ENCODE results near the gene ROBO1. TPM values are rescaled to one million over a fixed set of nuclear protein-coding genes. Genes with fewer than 3 reads are reported as not detected.

The ROBO1 gene
- total and polyA plus RNA-seq, 2 of the 13 experiments (the other 11 are each of a cell fraction or from before 2014, with no cell fraction given), result 52.2 to 71.0 TPM

- ChIA-PET POLR2A (no interaction called here), CTCF (ENCODE audit: low intra/inter-chr PET ratio, low total read pairs) (no interaction called here)
- intact Hi-C loops (cut with micrococcal nuclease; ENCODE audit: unreplicated experiment) (no loop called here), in situ Hi-C loops (cut with HindIII; ENCODE audit: extremely low pct_ligation_motif_present, low pct_unique_long_range_greater_than_20kb) (no loop called here)
- H4K20me1 ChIP-seq (ENCODE audit: insufficient read depth, low read length), result no peaks in the 10 kb centered on the region
- H3K4me2 ChIP-seq (ENCODE audit: low read depth, low read length), result no peak overlapping the region
- DNase-seq (ENCODE audit: low spot score) (no peak), ATAC-seq (no peak), FAIRE-seq (no peak)
- no peaks in the 10 kb centered on the region for H3K79me2 ChIP-seq (ENCODE audit: insufficient read depth, low read length)
- H3K4me3 ChIP-seq (replicated peaks in 1 of 3; ENCODE audit: insufficient read depth in 1 of 3, low read depth in 2 of 3, low read length in 3 of 3), result no peak overlapping the region
- no peaks in the 10 kb centered on the region for H3K27me3 ChIP-seq (ENCODE audit: control insufficient read depth in 1 of 2, insufficient read depth in 2 of 2, low read length in 2 of 2)
- no peak overlapping the region for H2AFZ ChIP-seq (ENCODE audit: low read length)
- no peak overlapping the region for H3K9ac ChIP-seq (ENCODE audit: insufficient read depth, low read depth, low read length)
- H3K27ac ChIP-seq (ENCODE audit: extremely low read length, insufficient read depth, low read length), result no peak overlapping the region
- no TSS peak for BruUV-seq (replicated peaks)
- H3K9me3 ChIP-seq (ENCODE audit: low read length), result no peaks in the 10 kb centered on the region
- H3K4me1 ChIP-seq (ENCODE audit: insufficient read depth, low read length), result peaks cover 8% of the 10 kb centered on the region
- TF ChIP-seq BCL6 (CRISPR knock-in tag; IDR thresholded peaks at IDR 0.05) (no peak), ZKSCAN5 (CRISPR knock-in tag; IDR thresholded peaks at IDR 0.05) (no peak), ZNF652 (CRISPR knock-in tag; IDR thresholded peaks at IDR 0.05; ENCODE audit: borderline replicate concordance, low read depth) (no peak)
- TF ChIP-seq, protein P1, sequence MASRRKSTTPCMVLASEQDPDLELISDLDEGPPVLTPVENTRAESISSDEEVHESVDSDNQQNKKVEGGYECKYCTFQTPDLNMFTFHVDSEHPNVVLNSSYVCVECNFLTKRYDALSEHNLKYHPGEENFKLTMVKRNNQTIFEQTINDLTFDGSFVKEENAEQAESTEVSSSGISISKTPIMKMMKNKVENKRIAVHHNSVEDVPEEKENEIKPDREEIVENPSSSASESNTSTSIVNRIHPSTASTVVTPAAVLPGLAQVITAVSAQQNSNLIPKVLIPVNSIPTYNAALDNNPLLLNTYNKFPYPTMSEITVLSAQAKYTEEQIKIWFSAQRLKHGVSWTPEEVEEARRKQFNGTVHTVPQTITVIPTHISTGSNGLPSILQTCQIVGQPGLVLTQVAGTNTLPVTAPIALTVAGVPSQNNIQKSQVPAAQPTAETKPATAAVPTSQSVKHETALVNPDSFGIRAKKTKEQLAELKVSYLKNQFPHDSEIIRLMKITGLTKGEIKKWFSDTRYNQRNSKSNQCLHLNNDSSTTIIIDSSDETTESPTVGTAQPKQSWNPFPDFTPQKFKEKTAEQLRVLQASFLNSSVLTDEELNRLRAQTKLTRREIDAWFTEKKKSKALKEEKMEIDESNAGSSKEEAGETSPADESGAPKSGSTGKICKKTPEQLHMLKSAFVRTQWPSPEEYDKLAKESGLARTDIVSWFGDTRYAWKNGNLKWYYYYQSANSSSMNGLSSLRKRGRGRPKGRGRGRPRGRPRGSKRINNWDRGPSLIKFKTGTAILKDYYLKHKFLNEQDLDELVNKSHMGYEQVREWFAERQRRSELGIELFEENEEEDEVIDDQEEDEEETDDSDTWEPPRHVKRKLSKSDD (CRISPR knock-in tag; IDR thresholded peaks at IDR 0.05; ENCODE audit: low read depth), result no peak
- TF ChIP-seq, protein P2, sequence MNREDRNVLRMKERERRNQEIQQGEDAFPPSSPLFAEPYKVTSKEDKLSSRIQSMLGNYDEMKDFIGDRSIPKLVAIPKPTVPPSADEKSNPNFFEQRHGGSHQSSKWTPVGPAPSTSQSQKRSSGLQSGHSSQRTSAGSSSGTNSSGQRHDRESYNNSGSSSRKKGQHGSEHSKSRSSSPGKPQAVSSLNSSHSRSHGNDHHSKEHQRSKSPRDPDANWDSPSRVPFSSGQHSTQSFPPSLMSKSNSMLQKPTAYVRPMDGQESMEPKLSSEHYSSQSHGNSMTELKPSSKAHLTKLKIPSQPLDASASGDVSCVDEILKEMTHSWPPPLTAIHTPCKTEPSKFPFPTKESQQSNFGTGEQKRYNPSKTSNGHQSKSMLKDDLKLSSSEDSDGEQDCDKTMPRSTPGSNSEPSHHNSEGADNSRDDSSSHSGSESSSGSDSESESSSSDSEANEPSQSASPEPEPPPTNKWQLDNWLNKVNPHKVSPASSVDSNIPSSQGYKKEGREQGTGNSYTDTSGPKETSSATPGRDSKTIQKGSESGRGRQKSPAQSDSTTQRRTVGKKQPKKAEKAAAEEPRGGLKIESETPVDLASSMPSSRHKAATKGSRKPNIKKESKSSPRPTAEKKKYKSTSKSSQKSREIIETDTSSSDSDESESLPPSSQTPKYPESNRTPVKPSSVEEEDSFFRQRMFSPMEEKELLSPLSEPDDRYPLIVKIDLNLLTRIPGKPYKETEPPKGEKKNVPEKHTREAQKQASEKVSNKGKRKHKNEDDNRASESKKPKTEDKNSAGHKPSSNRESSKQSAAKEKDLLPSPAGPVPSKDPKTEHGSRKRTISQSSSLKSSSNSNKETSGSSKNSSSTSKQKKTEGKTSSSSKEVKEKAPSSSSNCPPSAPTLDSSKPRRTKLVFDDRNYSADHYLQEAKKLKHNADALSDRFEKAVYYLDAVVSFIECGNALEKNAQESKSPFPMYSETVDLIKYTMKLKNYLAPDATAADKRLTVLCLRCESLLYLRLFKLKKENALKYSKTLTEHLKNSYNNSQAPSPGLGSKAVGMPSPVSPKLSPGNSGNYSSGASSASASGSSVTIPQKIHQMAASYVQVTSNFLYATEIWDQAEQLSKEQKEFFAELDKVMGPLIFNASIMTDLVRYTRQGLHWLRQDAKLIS (CRISPR knock-in tag; IDR thresholded peaks at IDR 0.05), result no peak
- TF ChIP-seq, protein P3, sequence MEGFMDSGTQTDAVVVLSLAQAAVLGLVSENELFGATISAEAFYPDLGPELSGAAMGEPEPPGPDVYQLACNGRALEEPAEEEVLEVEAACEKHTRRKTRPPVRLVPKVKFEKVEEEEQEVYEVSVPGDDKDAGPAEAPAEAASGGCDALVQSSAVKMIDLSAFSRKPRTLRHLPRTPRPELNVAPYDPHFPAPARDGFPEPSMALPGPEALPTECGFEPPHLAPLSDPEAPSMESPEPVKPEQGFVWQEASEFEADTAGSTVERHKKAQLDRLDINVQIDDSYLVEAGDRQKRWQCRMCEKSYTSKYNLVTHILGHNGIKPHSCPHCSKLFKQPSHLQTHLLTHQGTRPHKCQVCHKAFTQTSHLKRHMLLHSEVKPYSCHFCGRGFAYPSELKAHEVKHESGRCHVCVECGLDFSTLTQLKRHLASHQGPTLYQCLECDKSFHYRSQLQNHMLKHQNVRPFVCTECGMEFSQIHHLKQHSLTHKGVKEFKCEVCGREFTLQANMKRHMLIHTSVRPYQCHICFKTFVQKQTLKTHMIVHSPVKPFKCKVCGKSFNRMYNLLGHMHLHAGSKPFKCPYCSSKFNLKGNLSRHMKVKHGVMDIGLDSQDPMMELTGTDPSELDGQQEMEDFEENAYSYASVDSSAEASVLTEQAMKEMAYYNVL (CRISPR knock-in tag; IDR thresholded peaks at IDR 0.05; ENCODE audit: borderline replicate concordance), result no peak
- 94% methylated on average over 1 of the region's 1 CpG for WGBS (ENCODE audit: low lambda C conversion rate)
- H3K36me3 ChIP-seq (replicated peaks in 1 of 2; ENCODE audit: control insufficient read depth in 1 of 2, insufficient read depth in 2 of 2, low read length in 2 of 2), result peaks cover 0 to 10% of the 10 kb centered on the region in 2 experiments; a peak in 4 of 5 replicates
These were observed 1045.8 kb downstream of the ROBO1 start for GRCh38 chr3:78721771-78722543.
